ENCODE results near the gene VIPR2.
"Not testable (repeated sequence)": the region's sequence is repeated elsewhere in the genome, so short reads cannot be mapped to it uniquely, and the experiment has no call there.

The VIPR2 gene

DNA sequence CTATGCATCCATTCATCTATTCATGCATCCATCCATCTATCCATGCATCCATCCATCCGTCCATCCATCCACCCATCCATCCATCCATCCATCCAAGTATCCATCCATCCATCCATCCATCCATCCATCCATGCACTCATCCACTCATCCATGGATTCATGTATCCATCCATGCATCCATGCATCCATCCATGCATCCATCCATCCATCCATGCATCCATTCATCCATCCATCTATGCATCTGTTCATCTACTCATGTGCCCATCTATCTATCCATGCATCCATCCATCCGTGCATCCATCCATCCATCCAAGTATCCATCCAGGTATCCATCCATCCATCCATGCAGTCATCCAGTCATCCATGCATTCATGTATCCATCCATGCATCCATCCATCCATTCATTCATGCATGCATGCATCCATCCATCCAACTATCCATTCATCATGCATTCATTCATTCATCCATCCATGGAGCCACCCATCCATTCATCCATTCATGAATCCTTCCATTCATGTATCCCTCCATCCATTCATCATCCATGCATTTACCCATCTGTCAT is 156.3 kb downstream of the VIPR2 start:
- no peak for DNase-seq (ENCODE audit: low read depth in 2 of 2)

- no peak for DNase-seq (ENCODE audit: low read depth in 2 of 2)
Observed at GRCh38 chr7:158987691-158988090, 157.0 kb downstream of the VIPR2 start.

GRCh38 chr7:158985583-158985982 is 159.1 kb downstream of the VIPR2 start:
- no peak for DNase-seq (ENCODE audit: low read depth in 2 of 2)

- not testable (repeated sequence) for DNase-seq (ENCODE audit: low read depth in 2 of 2)
Observed at GRCh38 chr7:158984007-158984406, 160.7 kb downstream of the VIPR2 start.

DNA sequence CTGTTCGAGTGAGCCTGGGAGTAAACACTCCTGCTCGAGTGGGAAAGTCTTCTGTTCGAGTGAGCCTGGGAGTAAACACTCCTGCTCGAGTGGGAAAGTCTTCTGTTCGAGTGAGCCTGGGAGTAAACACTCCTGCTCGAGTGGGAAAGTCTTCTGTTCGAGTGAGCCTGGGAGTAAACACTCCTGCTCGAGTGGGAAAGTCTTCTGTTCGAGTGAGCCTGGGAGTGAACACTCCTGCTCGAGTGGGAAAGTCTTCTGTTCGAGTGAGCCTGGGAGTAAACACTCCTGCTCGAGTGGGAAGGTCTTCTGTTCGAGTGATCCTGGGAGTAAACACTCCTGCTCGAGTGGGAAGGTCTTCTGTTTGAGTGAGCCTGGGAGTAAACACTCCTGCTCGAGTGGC is 162.6 kb downstream of the VIPR2 start:
- not testable (repeated sequence) for DNase-seq (ENCODE audit: low read depth in 2 of 2)

- no peak for DNase-seq (ENCODE audit: low read depth in 2 of 2)
Observed at GRCh38 chr7:158979635-158980351, 164.9 kb downstream of the VIPR2 start.

- DNase-seq (ENCODE audit: low read depth in 2 of 2): no peak
Observed at GRCh38 chr7:158979023-158979529, 165.6 kb downstream of the VIPR2 start.
